Erythroblast (primary cell): Measurements from ENCODE around the gene GPR162.
A peak's percentile ranks its signal among the peaks of the same experiment; 100 is the strongest.
"Not testable (repeated sequence)": the region's sequence is repeated elsewhere in the genome, so short reads cannot be mapped to it uniquely, and the experiment has no call there.

Experiments
- DNase-seq, 2 experiments: peaks; one replicate each; lab custom pipeline; 2025; lab: John Stamatoyannopoulos, UW
- GATA1 ChIP-seq: IDR thresholded peaks from 2 replicates; pipeline ENCODE4 v1.6.1; 2011; ENCODE audit warnings: low read depth, mild to moderate bottlenecking, control low read depth, low read length, moderate library complexity
- POLR2A ChIP-seq: IDR thresholded peaks from 2 replicates; pipeline ENCODE4 v1.6.1; 2011; ENCODE audit warnings: mild to moderate bottlenecking, low read length

GPR162 gene

GRCh38 chr12:6869049-6870021, 47.7 kb downstream of the GPR162 start:
- TF ChIP-seq GATA1 = no peak
- TF ChIP-seq POLR2A = peak; percentile 38
- DNase-seq = peak; percentile 89 to 94

DNA sequence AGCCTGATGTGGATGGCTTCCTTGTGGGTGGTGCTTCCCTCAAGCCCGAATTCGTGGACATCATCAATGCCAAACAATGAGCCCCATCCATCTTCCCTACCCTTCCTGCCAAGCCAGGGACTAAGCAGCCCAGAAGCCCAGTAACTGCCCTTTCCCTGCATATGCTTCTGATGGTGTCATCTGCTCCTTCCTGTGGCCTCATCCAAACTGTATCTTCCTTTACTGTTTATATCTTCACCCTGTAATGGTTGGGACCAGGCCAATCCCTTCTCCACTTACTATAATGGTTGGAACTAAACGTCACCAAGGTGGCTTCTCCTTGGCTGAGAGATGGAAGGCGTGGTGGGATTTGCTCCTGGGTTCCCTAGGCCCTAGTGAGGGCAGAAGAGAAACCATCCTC, 48.7 kb downstream of the GPR162 start:
- DNase-seq = not testable (repeated sequence)

GRCh38 chr12:6871052-6871957, 49.7 kb downstream of the GPR162 start:
- no peak for TF ChIP-seq GATA1
- peak; percentile 62 for TF ChIP-seq POLR2A
- peak; percentile 54 for DNase-seq

DNA sequence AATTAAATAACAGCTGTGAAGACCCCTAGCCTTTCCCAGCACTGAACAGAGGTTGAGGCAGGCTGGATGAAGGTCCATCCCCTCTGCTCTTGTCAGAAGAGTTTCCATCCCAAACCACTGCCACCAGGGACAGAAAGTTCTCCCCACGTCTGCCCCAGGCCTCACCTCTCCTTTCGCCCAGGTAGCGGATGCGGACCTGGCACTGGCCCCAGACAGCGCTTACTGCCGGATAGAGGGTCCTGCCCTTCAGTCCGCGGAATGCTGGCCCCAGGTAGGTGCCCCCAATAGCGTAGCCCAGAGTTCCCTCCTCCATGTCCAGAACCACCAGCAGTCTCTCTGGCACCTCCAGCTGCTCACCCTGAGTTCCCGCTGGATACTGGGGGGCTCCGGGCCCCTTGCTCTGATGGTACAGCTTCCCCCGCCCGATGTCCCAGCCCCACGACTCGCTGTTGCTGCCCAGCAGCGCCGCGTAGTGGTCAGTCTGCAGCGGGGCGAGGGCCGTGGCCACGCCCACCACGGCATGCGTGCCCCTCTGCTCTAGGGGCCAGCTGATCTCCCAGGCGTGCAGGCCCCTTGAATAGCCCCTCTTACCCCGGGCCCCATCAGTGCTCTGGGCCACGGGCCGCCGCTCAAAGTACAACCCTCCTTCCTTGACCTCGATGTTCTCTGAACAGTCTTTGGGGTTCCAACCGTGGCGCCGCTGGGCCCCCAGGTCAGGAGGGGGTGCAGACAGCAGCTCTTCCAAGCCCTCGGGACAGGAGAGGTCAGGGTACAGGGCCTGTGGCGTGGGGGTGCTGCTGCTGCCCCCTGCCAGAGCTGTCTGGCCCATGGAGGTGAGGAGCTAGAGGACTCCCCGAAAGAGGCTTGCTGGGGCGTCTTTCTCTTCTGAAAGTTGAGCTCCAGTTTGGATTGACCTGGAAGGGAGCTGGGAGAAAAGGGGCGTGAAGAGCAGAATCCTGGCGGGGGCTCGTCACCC, 50.7 kb downstream of the GPR162 start:
- DNase-seq = peak; percentile 85 to 90
- TF ChIP-seq GATA1 = no peak
- no peak for TF ChIP-seq POLR2A

DNA sequence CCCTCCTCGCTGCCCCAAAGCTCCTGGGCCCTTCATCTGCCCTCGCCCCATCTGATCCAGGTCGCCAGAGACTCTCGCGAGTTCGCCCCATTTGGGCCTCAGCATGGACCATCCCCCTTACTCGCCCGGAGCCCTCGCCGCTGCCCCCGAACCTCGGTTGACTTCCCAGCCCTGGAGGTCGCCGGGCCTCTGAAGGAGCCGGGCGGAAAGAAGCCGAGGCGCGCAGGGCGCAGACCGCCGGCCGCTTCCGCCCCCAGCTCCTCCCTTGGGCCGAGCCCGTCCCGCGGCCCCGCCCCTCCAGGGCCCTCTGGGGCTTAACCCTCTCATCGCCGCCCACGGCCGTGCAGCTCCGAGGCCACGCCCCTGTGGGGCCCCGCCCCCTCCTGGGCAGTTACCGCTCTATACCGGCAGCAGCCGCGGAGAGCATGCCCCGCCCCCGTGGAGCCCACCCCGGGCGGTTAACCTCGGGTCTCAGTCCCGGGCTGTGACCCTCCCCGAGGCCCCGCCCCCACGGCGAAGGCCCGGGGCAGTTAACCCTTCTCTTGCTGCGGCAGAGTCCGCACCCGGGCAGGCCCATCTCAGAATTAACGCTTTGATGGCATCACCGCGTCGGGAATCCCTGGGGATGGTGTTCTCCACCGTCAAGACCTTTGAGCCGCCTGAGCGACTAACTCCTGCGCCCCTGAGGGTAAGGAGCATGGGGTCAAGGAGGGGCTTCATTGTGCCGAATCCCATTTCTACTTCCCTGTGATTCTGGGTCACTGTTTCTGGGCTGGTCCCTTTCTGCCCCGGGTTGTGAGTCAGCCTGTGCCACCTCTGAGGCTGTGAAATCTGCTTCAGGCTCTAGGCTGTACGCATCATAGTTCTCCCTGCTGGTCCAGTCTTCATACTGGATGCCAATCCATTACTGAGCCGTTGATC, 51.7 kb downstream of the GPR162 start, which contains the start of gene SPSB2:
Gene SPSB2 (minus strand): TSS at position 210 of the 921 bp plus-strand sequence. CDS start 402 bp downstream, outside the sequence.
- DNase-seq = peak; percentile 96 to 98
- TF ChIP-seq POLR2A (peak; percentile 59), GATA1 (no peak)

DNA sequence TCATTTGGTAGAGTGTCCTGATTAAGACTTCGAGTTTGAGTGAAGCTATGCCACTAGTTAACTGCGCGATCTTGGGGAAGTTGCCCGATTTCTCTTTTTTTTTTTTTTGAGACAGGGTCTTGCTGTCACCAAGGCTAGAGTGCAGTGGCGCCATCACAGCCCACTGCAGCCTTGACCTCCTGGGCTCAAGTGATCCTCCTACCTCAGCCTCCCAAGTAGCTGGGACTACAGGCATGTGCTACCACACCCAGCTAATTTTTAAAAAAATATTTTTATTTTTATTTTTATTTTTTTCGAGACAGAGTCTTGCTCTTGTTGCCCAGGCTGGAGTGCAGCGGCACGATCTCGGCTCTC, 52.4 kb downstream of the GPR162 start:
- not testable (repeated sequence) for DNase-seq
